ENCODE measurements around the gene SBK1.

The SBK1 gene

GRCh38 chr16:28282045-28282444, 10.3 kb upstream of the SBK1 start:
- DNase-seq (ENCODE audit: low spot score) = no peak

GRCh38 chr16:28283173-28283572, 9.2 kb upstream of the SBK1 start:
- DNase-seq (ENCODE audit: low spot score) = no peak

- DNase-seq (ENCODE audit: low spot score) = no peak
Observed at GRCh38 chr16:28283798-28284577, 8.3 kb upstream of the SBK1 start.

- no peak for DNase-seq (ENCODE audit: low spot score)
Observed at GRCh38 chr16:28285649-28286048, 6.7 kb upstream of the SBK1 start.

GRCh38 chr16:28288114-28288513, 4.2 kb upstream of the SBK1 start:
- no peak for DNase-seq (ENCODE audit: low spot score)

- no peak for DNase-seq (ENCODE audit: low spot score)
Observed at GRCh38 chr16:28289048-28289447, 3.3 kb upstream of the SBK1 start.

GRCh38 chr16:28289939-28290858, 2.1 kb upstream of the SBK1 start:
- no peak for DNase-seq (ENCODE audit: low spot score)

- DNase-seq (ENCODE audit: low spot score) = no peak
Observed at GRCh38 chr16:28290859-28291254, 1.5 kb upstream of the SBK1 start.

GRCh38 chr16:28292731-28293600, 641 bp downstream of the SBK1 start:
- no peak for DNase-seq (ENCODE audit: low spot score)

- no peak for DNase-seq (ENCODE audit: low spot score)
Observed at GRCh38 chr16:28293601-28293960, 1.3 kb downstream of the SBK1 start.

GRCh38 chr16:28294201-28294600, 1.9 kb downstream of the SBK1 start:
- DNase-seq (ENCODE audit: low spot score) = no peak

- DNase-seq (ENCODE audit: low spot score) = no peak
Observed at GRCh38 chr16:28295276-28295675, 3.0 kb downstream of the SBK1 start.

- DNase-seq (ENCODE audit: low spot score) = no peak
Observed at GRCh38 chr16:28297308-28297707, 5.0 kb downstream of the SBK1 start.

GRCh38 chr16:28297784-28298510, 5.6 kb downstream of the SBK1 start:
- DNase-seq (ENCODE audit: low spot score) = no peak

GRCh38 chr16:28298511-28298878, 6.2 kb downstream of the SBK1 start:
- no peak for DNase-seq (ENCODE audit: low spot score)

GRCh38 chr16:28300327-28300726, 8.0 kb downstream of the SBK1 start:
- no peak for DNase-seq (ENCODE audit: low spot score)

GRCh38 chr16:28301154-28301553, 8.8 kb downstream of the SBK1 start:
- no peak for DNase-seq (ENCODE audit: low spot score)

GRCh38 chr16:28301620-28302019, 9.3 kb downstream of the SBK1 start:
- DNase-seq (ENCODE audit: low spot score) = no peak

GRCh38 chr16:28303132-28303531, 10.8 kb downstream of the SBK1 start:
- DNase-seq (ENCODE audit: low spot score) = no peak

- peak; percentile 62 for DNase-seq (ENCODE audit: low spot score)
Observed at GRCh38 chr16:28304214-28304613, 11.9 kb downstream of the SBK1 start.

- DNase-seq (ENCODE audit: low spot score) = no peak
Observed at GRCh38 chr16:28307936-28308335, 15.6 kb downstream of the SBK1 start.
